OCI-LY1 (cell line): ENCODE results near the gene LRP1-AS.

ENCODE experiments used
- H2AFZ ChIP-seq: fragments of 200-600 bp; sonication (generic), shearing (Covaris generic); 2 replicates; pipeline ENCODE4 v1.6.0; 2014; ENCODE audit warnings: antibody characterized with exemption, mild to moderate bottlenecking, low read length
- H3F3A ChIP-seq: fragments of 200-600 bp; sonication (generic), shearing (Covaris generic); 2 replicates; pipeline ENCODE4 v1.6.0; 2014; ENCODE audit warnings: mild to moderate bottlenecking, antibody characterized with exemption, low read length, moderate library complexity; ENCODE audit not compliant: insufficient read depth
- H3K27ac ChIP-seq: fragments of 200-600 bp; sonication (generic); 2 replicates; pipeline ENCODE4 v1.5.1; 2014; ENCODE audit warnings: low read length, mixed run types, mild to moderate bottlenecking, low read depth; ENCODE audit not compliant: poor library complexity, severe bottlenecking
- H3K27me3 ChIP-seq: fragments of 200-600 bp; sonication (generic); 2 replicates; pipeline ENCODE4 v1.6.0; 2014; ENCODE audit warnings: antibody characterized with exemption, mild to moderate bottlenecking, low read length, moderate library complexity; ENCODE audit not compliant: insufficient read depth
- H3K36me3 ChIP-seq: fragments of 200-600 bp; sonication (generic); 2 replicates; pipeline ENCODE4 v1.6.1; 2014; ENCODE audit warnings: mild to moderate bottlenecking, antibody characterized with exemption, low read length, moderate library complexity, mixed read lengths; ENCODE audit not compliant: insufficient read depth
- H3K4me1 ChIP-seq: fragments of 200-600 bp; sonication (generic); 2 replicates; pipeline ENCODE4 v1.5.1; 2014; ENCODE audit warnings: mild to moderate bottlenecking, low read length, moderate library complexity; ENCODE audit not compliant: insufficient read depth, severe bottlenecking
- H3K4me2 ChIP-seq: fragments of 200-600 bp; sonication (generic), shearing (Covaris generic); 2 replicates; pipeline ENCODE4 v1.6.1; 2014; ENCODE audit warnings: low read length
- H3K4me3 ChIP-seq: fragments of 200-600 bp; sonication (generic); 2 replicates; pipeline ENCODE4 v1.5.1; 2014; ENCODE audit warnings: low read length, low read depth, mild to moderate bottlenecking, mixed read lengths; ENCODE audit not compliant: poor library complexity, severe bottlenecking
- H3K79me2 ChIP-seq: fragments of 200-600 bp; shearing (Covaris generic); 2 replicates; pipeline ENCODE4 v1.6.1; 2016; ENCODE audit warnings: mixed run types, low read length, mixed read lengths; ENCODE audit not compliant: insufficient read depth
- H3K9ac ChIP-seq: fragments of 200-600 bp; sonication (generic), shearing (Covaris generic); 2 replicates; pipeline ENCODE4 v1.6.1; 2014; ENCODE audit warnings: mild to moderate bottlenecking, low read length, mixed read lengths
- H3K9me2 ChIP-seq: fragments of 200-600 bp; sonication (generic), shearing (Covaris generic); 2 replicates; pipeline ENCODE4 v1.6.1; 2014; ENCODE audit warnings: low read depth, mild to moderate bottlenecking, low read length, mixed read lengths
- H3K9me3 ChIP-seq: fragments of 200-600 bp; shearing (Covaris generic); 2 replicates; pipeline ENCODE4 v1.6.1; 2014; ENCODE audit warnings: low read length, mixed read lengths
- H4K20me1 ChIP-seq: fragments of 200-600 bp; sonication (generic), shearing (Covaris generic); 2 replicates; pipeline ENCODE4 v1.6.0; 2016; ENCODE audit warnings: mild to moderate bottlenecking, low read length; ENCODE audit not compliant: insufficient read depth
- CTCF ChIP-seq: fragments of 200-600 bp; sonication (generic), shearing (Covaris generic); IDR thresholded peaks from 2 replicates; pipeline ENCODE4 v1.5.1; 2017; ENCODE audit warnings: mild to moderate bottlenecking, antibody characterized with exemption, low read length, moderate library complexity, mixed read lengths
- EZH2 ChIP-seq: fragments of 200-600 bp; sonication (generic), shearing (Covaris generic); IDR thresholded peaks from 2 replicates; pipeline ENCODE4 v1.8.0; 2017; ENCODE audit warnings: borderline replicate concordance, mixed run types, mild to moderate bottlenecking, antibody characterized with exemption, low read length, moderate library complexity, mixed read lengths

LRP1-AS gene

GRCh38 chr12:57190821-57191220 is 43.4 kb upstream of the LRP1-AS start:
- Histone ChIP-seq H3K27me3 (peaks cover 8% of the 10 kb centered on the region; the same call in 1 of the 2 replicates), H3K4me1 (peaks cover 16% of the 10 kb centered on the region), H3K4me3 (no peak overlapping the region), H2AFZ (no peak overlapping the region), H3K4me2 (no peak overlapping the region), H3K9me3 (no peaks in the 10 kb centered on the region), H3K36me3 (no peaks in the 10 kb centered on the region), H3F3A (no peaks in the 10 kb centered on the region), H3K9me2 (no peaks in the 10 kb centered on the region), H4K20me1 (no peaks in the 10 kb centered on the region), H3K9ac (no peak overlapping the region), H3K79me2 (no peaks in the 10 kb centered on the region), H3K27ac (no peak overlapping the region)
- TF ChIP-seq EZH2 (no peak), CTCF (no peak)

- Histone ChIP-seq H2AFZ (no peak overlapping the region), H4K20me1 (no peaks in the 10 kb centered on the region), H3K27me3 (0 out of 2 replicates have a peak, but pooled peaks cover 8% of the 10 kb centered on the region)
These were observed 42.6 kb upstream of the LRP1-AS start for GRCh38 chr12:57190037-57190436.

GRCh38 chr12:57188090-57188425 is 40.6 kb upstream of the LRP1-AS start:
- H3K9me3 ChIP-seq: no peaks in the 10 kb centered on the region
- no peaks in the 10 kb centered on the region for H3K4me1 ChIP-seq
- H2AFZ ChIP-seq: no peak overlapping the region
- no peak overlapping the region for H3K4me3 ChIP-seq
- no peak overlapping the region for H3K4me2 ChIP-seq
- no peaks in the 10 kb centered on the region for H3F3A ChIP-seq
- no peak overlapping the region for H3K27ac ChIP-seq
- no peaks in the 10 kb centered on the region for H3K79me2 ChIP-seq
- H3K9ac ChIP-seq: no peak overlapping the region
- no peaks in the 10 kb centered on the region for H3K36me3 ChIP-seq
- H3K27me3 ChIP-seq: no peaks in the 10 kb centered on the region; the same call in 1 of the 2 replicates
- no peaks in the 10 kb centered on the region for H3K9me2 ChIP-seq
- no peaks in the 10 kb centered on the region for H4K20me1 ChIP-seq
- TF ChIP-seq EZH2: no peak
- TF ChIP-seq CTCF: no peak

More at GRCh38 chr12:57190037-57190436, 42.6 kb upstream of the LRP1-AS start:
- TF ChIP-seq EZH2 (no peak), CTCF (no peak)
- H3F3A ChIP-seq: no peaks in the 10 kb centered on the region
- no peaks in the 10 kb centered on the region for H3K79me2 ChIP-seq
- H3K4me1 ChIP-seq: peaks cover 8% of the 10 kb centered on the region
- no peaks in the 10 kb centered on the region for H3K36me3 ChIP-seq
- H3K9ac ChIP-seq: no peak overlapping the region
- H3K4me2 ChIP-seq: no peak overlapping the region
- no peak overlapping the region for H3K4me3 ChIP-seq
- H3K9me3 ChIP-seq: no peaks in the 10 kb centered on the region
- H3K9me2 ChIP-seq: no peaks in the 10 kb centered on the region
- no peak overlapping the region for H3K27ac ChIP-seq
